ENCODE measurements around the gene COL11A1. TPM values are rescaled to one million over a fixed set of nuclear protein-coding genes. Genes with fewer than 3 reads are reported as not detected.

Gene COL11A1
- total and polyA plus RNA-seq, 9 of the 15 experiments (the other 6 are each of a cell fraction or from before 2014, with no cell fraction given) = 0.07 TPM; not detected in 8

GRCh38 chr1:103122983-103123720 lies 14.8 kb upstream of the COL11A1 start (continued):
- TF ChIP-seq KHSRP (IDR thresholded peaks at IDR 0.05) = no peak
- TF ChIP-seq NFE2L1 (tag; IDR thresholded peaks at IDR 0.05; ENCODE audit: borderline replicate concordance, low read depth) = no peak
- TF ChIP-seq FOSL1 (tag; conservative IDR thresholded peaks at IDR 0.05) = no peak
- no peak for TF ChIP-seq ZNF354B (CRISPR knock-in tag; IDR thresholded peaks at IDR 0.05)
- no peak for TF ChIP-seq SMARCE1 (IDR thresholded peaks at IDR 0.05)

- ATAC-seq = no peak
- Histone ChIP-seq H3K4me2 (ENCODE audit: insufficient read depth, low read length) (no peak overlapping the region), H3K27ac (ENCODE audit: extremely low read depth, low read depth, low read length) (no peak overlapping the region), H4K20me1 (replicated peaks; ENCODE audit: control insufficient read depth, insufficient read depth, low read length) (no peaks in the 10 kb centered on the region), H2AFZ (ENCODE audit: low read depth, low read length) (no peak overlapping the region), H3K9me1 (ENCODE audit: control insufficient read depth, insufficient read depth, low read length) (no peaks in the 10 kb centered on the region), H3K79me2 (ENCODE audit: control insufficient read depth, insufficient read depth, low read length) (no peaks in the 10 kb centered on the region), H3K9me3 (replicated peaks; ENCODE audit: control insufficient read depth, insufficient read depth, low read depth, low read length) (peaks cover 3% of the 10 kb centered on the region; the same call in 1 of the 2 replicates), H3K27me3 (ENCODE audit: control insufficient read depth in 2 of 2, insufficient read depth in 2 of 2, low read length in 2 of 2) (no peaks in the 10 kb centered on the region), H3K9ac (ENCODE audit: insufficient read depth in 1 of 2, low read depth in 2 of 2, low read length in 2 of 2) (no peak overlapping the region), H3K36me3 (ENCODE audit: control insufficient read depth, insufficient read depth, low read length) (no peaks in the 10 kb centered on the region), H3K4me3 (no peak overlapping the region), H3K4me1 (replicated peaks in 1 of 2; ENCODE audit: control insufficient read depth in 2 of 2, insufficient read depth in 2 of 2, low read length in 2 of 2) (no peaks in the 10 kb centered on the region)
- no peak for FAIRE-seq
- CTCF ChIA-PET (ENCODE audit: low intra/inter-chr PET ratio) = no interaction called here
- WGBS (ENCODE audit: insufficient coverage, low coverage, missing lambda C conversion rate) = 0% methylated on average over 2 of the region's 2 CpGs
- in situ Hi-C loops (cut with MboI) = no loop called here
- intact Hi-C loops (cut with micrococcal nuclease) = no loop called here
- BruUV-seq (replicated peaks) = no TSS peak
- POLR2A ChIA-PET = no interaction called here
- DNase-seq (ENCODE audit: extremely low read depth in 1 of 4, low spot score in 3 of 4) = no peak
- TF ChIP-seq TCF3 (CRISPR knock-in tag; IDR thresholded peaks at IDR 0.05) (no peak), FOXA1 (IDR thresholded peaks at IDR 0.05; ENCODE audit: borderline replicate concordance) (no peak), MIER1 (IDR thresholded peaks at IDR 0.05; ENCODE audit: low read depth) (no peak), ARHGAP35 (IDR thresholded peaks at IDR 0.05; ENCODE audit: partially characterized antibody) (no peak), NFYB (IDR thresholded peaks at IDR 0.05; ENCODE audit: extremely low read depth, insufficient read length) (no peak), ZZZ3 (IDR thresholded peaks at IDR 0.05) (no peak), GATA2 (CRISPR knock-in tag; IDR thresholded peaks at IDR 0.05) (no peak), ARID3B (CRISPR knock-in tag; IDR thresholded peaks at IDR 0.05; ENCODE audit: borderline replicate concordance) (no peak), KAT2B (IDR thresholded peaks at IDR 0.05; ENCODE audit: low read depth, low read length) (no peak), E2F8 (IDR thresholded peaks at IDR 0.05; ENCODE audit: low read depth, partially characterized antibody) (no peak), BRF1 (IDR thresholded peaks at IDR 0.05; ENCODE audit: borderline replicate concordance, extremely low read depth, insufficient read length) (no peak)
Measured at GRCh38 chr1:103120981-103121380, 12.7 kb upstream of the COL11A1 start.
